ENCODE results near the gene MT1M. TPM values are rescaled to one million over a fixed set of nuclear protein-coding genes. Genes with fewer than 3 reads are reported as not detected.

Gene MT1M
- total and polyA plus RNA-seq, 2 experiments from 2014 or later: 1.1 to 4.7 TPM

DNA sequence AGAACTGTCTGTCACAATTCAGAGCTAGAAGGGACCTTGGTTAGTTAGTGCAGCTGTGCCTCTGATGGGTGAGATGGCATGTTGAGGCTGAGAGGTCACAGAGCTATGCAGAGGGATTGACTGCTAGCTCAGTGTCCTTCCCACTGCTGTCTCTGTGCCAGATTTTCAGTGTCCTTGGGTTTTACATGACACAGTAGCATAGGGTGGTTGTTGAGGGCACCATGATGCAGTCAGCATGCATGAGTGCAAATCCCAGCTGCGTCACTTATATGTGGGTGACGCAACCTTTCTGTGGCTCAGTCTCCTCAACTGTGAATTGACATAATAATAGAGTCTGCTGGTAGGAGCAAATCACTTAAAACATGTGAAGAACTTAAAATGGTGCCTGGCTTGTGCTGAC lies 8.7 kb downstream of the MT1M start:
- no peaks in the 10 kb centered on the region for H3K9me2 ChIP-seq (ENCODE audit: insufficient read depth)
- no peaks in the 10 kb centered on the region for H3K79me2 ChIP-seq (replicated peaks; ENCODE audit: insufficient read depth)
- no peak overlapping the region for H3K4me3 Mint-ChIP-seq
- no peak overlapping the region for H3K4me2 ChIP-seq
- H2AFZ ChIP-seq: no peak overlapping the region
- no peak for DNase-seq (ENCODE audit: low spot score)
- no peak overlapping the region for H3K4me3 ChIP-seq
- peaks cover 99% of the 10 kb centered on the region for H3K27me3 Mint-ChIP-seq (ENCODE audit: insufficient read depth, low read depth, poor library complexity)
- peaks cover 13% of the 10 kb centered on the region; the same call in 1 of the 2 replicates for H3F3A ChIP-seq (replicated peaks; ENCODE audit: low read depth)
- H3K27me3 ChIP-seq (ENCODE audit: insufficient read depth): peaks cover 100% of the 10 kb centered on the region
- H3K36me3 ChIP-seq (ENCODE audit: insufficient read depth): no peaks in the 10 kb centered on the region; the same call in 1 of the 2 replicates
- H3K27ac Mint-ChIP-seq: no peak overlapping the region
- TF ChIP-seq, protein P1, sequence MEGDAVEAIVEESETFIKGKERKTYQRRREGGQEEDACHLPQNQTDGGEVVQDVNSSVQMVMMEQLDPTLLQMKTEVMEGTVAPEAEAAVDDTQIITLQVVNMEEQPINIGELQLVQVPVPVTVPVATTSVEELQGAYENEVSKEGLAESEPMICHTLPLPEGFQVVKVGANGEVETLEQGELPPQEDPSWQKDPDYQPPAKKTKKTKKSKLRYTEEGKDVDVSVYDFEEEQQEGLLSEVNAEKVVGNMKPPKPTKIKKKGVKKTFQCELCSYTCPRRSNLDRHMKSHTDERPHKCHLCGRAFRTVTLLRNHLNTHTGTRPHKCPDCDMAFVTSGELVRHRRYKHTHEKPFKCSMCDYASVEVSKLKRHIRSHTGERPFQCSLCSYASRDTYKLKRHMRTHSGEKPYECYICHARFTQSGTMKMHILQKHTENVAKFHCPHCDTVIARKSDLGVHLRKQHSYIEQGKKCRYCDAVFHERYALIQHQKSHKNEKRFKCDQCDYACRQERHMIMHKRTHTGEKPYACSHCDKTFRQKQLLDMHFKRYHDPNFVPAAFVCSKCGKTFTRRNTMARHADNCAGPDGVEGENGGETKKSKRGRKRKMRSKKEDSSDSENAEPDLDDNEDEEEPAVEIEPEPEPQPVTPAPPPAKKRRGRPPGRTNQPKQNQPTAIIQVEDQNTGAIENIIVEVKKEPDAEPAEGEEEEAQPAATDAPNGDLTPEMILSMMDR (conservative IDR thresholded peaks at IDR 0.05; ENCODE audit: low read depth in 2 of 2): no peak
- no peak for TF ChIP-seq CREB1 (CRISPR knock-in tag; IDR thresholded peaks at IDR 0.05; ENCODE audit: low read depth)
- no peak for TF ChIP-seq JUNB (IDR thresholded peaks at IDR 0.05; ENCODE audit: unreplicated experiment)
- no peak for TF ChIP-seq ZNF114 (CRISPR knock-in tag; IDR thresholded peaks at IDR 0.05)
- no peak for TF ChIP-seq EZH2phosphoT487 (IDR thresholded peaks at IDR 0.05; ENCODE audit: unreplicated experiment)
- TF ChIP-seq STAT1 (IDR thresholded peaks at IDR 0.05; ENCODE audit: unreplicated experiment): no peak
- TF ChIP-seq NANOG (IDR thresholded peaks at IDR 0.05; ENCODE audit: borderline replicate concordance): no peak
- TF ChIP-seq, protein P2, sequence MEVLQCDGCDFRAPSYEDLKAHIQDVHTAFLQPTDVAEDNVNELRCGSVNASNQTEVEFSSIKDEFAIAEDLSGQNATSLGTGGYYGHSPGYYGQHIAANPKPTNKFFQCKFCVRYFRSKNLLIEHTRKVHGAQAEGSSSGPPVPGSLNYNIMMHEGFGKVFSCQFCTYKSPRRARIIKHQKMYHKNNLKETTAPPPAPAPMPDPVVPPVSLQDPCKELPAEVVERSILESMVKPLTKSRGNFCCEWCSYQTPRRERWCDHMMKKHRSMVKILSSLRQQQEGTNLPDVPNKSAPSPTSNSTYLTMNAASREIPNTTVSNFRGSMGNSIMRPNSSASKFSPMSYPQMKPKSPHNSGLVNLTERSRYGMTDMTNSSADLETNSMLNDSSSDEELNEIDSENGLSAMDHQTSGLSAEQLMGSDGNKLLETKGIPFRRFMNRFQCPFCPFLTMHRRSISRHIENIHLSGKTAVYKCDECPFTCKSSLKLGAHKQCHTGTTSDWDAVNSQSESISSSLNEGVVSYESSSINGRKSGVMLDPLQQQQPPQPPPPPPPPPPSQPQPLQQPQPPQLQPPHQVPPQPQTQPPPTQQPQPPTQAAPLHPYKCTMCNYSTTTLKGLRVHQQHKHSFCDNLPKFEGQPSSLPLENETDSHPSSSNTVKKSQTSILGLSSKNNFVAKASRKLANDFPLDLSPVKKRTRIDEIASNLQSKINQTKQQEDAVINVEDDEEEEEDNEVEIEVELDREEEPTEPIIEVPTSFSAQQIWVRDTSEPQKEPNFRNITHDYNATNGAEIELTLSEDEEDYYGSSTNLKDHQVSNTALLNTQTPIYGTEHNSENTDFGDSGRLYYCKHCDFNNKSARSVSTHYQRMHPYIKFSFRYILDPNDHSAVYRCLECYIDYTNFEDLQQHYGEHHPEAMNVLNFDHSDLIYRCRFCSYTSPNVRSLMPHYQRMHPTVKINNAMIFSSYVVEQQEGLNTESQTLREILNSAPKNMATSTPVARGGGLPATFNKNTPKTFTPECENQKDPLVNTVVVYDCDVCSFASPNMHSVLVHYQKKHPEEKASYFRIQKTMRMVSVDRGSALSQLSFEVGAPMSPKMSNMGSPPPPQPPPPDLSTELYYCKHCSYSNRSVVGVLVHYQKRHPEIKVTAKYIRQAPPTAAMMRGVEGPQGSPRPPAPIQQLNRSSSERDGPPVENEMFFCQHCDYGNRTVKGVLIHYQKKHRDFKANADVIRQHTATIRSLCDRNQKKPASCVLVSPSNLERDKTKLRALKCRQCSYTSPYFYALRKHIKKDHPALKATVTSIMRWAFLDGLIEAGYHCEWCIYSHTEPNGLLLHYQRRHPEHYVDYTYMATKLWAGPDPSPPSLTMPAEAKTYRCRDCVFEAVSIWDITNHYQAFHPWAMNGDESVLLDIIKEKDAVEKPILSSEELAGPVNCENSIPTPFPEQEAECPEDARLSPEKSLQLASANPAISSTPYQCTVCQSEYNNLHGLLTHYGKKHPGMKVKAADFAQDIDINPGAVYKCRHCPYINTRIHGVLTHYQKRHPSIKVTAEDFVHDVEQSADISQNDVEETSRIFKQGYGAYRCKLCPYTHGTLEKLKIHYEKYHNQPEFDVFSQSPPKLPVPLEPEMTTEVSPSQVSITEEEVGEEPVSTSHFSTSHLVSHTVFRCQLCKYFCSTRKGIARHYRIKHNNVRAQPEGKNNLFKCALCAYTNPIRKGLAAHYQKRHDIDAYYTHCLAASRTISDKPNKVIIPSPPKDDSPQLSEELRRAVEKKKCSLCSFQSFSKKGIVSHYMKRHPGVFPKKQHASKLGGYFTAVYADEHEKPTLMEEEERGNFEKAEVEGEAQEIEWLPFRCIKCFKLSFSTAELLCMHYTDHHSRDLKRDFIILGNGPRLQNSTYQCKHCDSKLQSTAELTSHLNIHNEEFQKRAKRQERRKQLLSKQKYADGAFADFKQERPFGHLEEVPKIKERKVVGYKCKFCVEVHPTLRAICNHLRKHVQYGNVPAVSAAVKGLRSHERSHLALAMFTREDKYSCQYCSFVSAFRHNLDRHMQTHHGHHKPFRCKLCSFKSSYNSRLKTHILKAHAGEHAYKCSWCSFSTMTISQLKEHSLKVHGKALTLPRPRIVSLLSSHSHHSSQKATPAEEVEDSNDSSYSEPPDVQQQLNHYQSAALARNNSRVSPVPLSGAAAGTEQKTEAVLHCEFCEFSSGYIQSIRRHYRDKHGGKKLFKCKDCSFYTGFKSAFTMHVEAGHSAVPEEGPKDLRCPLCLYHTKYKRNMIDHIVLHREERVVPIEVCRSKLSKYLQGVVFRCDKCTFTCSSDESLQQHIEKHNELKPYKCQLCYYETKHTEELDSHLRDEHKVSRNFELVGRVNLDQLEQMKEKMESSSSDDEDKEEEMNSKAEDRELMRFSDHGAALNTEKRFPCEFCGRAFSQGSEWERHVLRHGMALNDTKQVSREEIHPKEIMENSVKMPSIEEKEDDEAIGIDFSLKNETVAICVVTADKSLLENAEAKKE (CRISPR knock-in tag; IDR thresholded peaks at IDR 0.05): no peak
- no peak for TF ChIP-seq POLR2AphosphoS5 (IDR thresholded peaks at IDR 0.05; ENCODE audit: low read depth)
- TF ChIP-seq, protein P3, sequence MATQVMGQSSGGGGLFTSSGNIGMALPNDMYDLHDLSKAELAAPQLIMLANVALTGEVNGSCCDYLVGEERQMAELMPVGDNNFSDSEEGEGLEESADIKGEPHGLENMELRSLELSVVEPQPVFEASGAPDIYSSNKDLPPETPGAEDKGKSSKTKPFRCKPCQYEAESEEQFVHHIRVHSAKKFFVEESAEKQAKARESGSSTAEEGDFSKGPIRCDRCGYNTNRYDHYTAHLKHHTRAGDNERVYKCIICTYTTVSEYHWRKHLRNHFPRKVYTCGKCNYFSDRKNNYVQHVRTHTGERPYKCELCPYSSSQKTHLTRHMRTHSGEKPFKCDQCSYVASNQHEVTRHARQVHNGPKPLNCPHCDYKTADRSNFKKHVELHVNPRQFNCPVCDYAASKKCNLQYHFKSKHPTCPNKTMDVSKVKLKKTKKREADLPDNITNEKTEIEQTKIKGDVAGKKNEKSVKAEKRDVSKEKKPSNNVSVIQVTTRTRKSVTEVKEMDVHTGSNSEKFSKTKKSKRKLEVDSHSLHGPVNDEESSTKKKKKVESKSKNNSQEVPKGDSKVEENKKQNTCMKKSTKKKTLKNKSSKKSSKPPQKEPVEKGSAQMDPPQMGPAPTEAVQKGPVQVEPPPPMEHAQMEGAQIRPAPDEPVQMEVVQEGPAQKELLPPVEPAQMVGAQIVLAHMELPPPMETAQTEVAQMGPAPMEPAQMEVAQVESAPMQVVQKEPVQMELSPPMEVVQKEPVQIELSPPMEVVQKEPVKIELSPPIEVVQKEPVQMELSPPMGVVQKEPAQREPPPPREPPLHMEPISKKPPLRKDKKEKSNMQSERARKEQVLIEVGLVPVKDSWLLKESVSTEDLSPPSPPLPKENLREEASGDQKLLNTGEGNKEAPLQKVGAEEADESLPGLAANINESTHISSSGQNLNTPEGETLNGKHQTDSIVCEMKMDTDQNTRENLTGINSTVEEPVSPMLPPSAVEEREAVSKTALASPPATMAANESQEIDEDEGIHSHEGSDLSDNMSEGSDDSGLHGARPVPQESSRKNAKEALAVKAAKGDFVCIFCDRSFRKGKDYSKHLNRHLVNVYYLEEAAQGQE (IDR thresholded peaks at IDR 0.05; ENCODE audit: unreplicated experiment): no peak
- TF ChIP-seq EZH2 (IDR thresholded peaks at IDR 0.05; ENCODE audit: low read depth, unreplicated experiment): no peak
- no peak for TF ChIP-seq ZNF331 (CRISPR knock-in tag; IDR thresholded peaks at IDR 0.05; ENCODE audit: low read depth)
- TF ChIP-seq, protein P4, sequence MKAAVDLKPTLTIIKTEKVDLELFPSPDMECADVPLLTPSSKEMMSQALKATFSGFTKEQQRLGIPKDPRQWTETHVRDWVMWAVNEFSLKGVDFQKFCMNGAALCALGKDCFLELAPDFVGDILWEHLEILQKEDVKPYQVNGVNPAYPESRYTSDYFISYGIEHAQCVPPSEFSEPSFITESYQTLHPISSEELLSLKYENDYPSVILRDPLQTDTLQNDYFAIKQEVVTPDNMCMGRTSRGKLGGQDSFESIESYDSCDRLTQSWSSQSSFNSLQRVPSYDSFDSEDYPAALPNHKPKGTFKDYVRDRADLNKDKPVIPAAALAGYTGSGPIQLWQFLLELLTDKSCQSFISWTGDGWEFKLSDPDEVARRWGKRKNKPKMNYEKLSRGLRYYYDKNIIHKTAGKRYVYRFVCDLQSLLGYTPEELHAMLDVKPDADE (IDR thresholded peaks at IDR 0.05): no peak
- H3K36me3 Mint-ChIP-seq (ENCODE audit: low read depth): no peaks in the 10 kb centered on the region
- no peak overlapping the region for H3K27ac ChIP-seq (ENCODE audit: low read depth)
- peaks cover 17% of the 10 kb centered on the region; the same call in 1 of the 2 replicates for H3K4me1 ChIP-seq (ENCODE audit: insufficient read depth)
- no peak for ATAC-seq
- H3K9me3 Mint-ChIP-seq: no peaks in the 10 kb centered on the region; the same call in 2 of the 3 replicates
- H4K20me1 ChIP-seq (replicated peaks; ENCODE audit: insufficient read depth): no peaks in the 10 kb centered on the region; the same call in 1 of the 2 replicates
- H3K4me1 Mint-ChIP-seq: peaks cover 40% of the 10 kb centered on the region

All from GM23338 (cell line).